Prostate gland (tissue), 2 donors: ENCODE results near the gene DEGS1.

Experiments used
- POLR2A ChIP-seq: fragments of 450-650 bp; IDR thresholded peaks from one replicate; pipeline ENCODE4 v1.6.1; 2016; ENCODE audit warnings: antibody characterized with exemption, mild to moderate bottlenecking
- TF ChIP-seq, protein P1 (sequence below), 4 experiments: fragments of 200-600 bp in 2 of 4; fragments of 450-650 bp in 2 of 4; sonication (generic) in 2 of 4; IDR thresholded peaks; 1 replicate in 3 of 4; 2 replicates in 1 of 4; pipeline ENCODE4 v1.5.1; 2016 to 2019; ENCODE audit warnings: antibody characterized with exemption in 4 of 4, mild to moderate bottlenecking in 2 of 4, moderate library complexity in 2 of 4

- TF ChIP-seq, protein P1, sequence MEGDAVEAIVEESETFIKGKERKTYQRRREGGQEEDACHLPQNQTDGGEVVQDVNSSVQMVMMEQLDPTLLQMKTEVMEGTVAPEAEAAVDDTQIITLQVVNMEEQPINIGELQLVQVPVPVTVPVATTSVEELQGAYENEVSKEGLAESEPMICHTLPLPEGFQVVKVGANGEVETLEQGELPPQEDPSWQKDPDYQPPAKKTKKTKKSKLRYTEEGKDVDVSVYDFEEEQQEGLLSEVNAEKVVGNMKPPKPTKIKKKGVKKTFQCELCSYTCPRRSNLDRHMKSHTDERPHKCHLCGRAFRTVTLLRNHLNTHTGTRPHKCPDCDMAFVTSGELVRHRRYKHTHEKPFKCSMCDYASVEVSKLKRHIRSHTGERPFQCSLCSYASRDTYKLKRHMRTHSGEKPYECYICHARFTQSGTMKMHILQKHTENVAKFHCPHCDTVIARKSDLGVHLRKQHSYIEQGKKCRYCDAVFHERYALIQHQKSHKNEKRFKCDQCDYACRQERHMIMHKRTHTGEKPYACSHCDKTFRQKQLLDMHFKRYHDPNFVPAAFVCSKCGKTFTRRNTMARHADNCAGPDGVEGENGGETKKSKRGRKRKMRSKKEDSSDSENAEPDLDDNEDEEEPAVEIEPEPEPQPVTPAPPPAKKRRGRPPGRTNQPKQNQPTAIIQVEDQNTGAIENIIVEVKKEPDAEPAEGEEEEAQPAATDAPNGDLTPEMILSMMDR (IDR thresholded peaks at IDR 0.05), result no peak
- no peak for TF ChIP-seq POLR2A
Observed at GRCh38 chr1:224212618-224213061, 29.6 kb downstream of the DEGS1 start.
